Stomach (tissue), 9 donors: ENCODE results near the gene MYBL2. TPM values are rescaled to one million over a fixed set of nuclear protein-coding genes. Genes with fewer than 3 reads are reported as not detected.

Experiments used
- DNase-seq, 2 donors: peaks; one replicate each; pipeline versions ENCODE4 v3.0.0 to v3.0.0-alpha.2; 2013 to 2019
- H3K27ac ChIP-seq, 5 donors: fragments of 200-600 bp in 4 of 5; sonication (generic) in 4 of 5; one replicate each; pipeline ENCODE4 v1.5.1; 2013 to 2019; ENCODE audit warnings: mild to moderate bottlenecking in 1 of 5, moderate library complexity in 1 of 5
- H3K27me3 ChIP-seq, 3 donors: fragments of 200-600 bp; sonication (generic); one replicate each; pipeline ENCODE4 v1.5.1; 2017 to 2019; ENCODE audit warnings: mixed run types in 1 of 3
- H3K36me3 ChIP-seq, 4 donors: fragments of 200-600 bp; sonication (generic); 1 replicate in 3 of 4; 2 replicates in 1 of 4; pipeline ENCODE4 v1.5.1; 2016 to 2019
- H3K4me1 ChIP-seq, 4 donors: fragments of 200-600 bp; sonication (generic); one replicate each; pipeline ENCODE4 v1.5.1; 2016 to 2019
- H3K4me3 ChIP-seq, 4 donors: fragments of 200-600 bp; sonication (generic) in 3 of 4; one replicate each; pipeline ENCODE4 v1.5.1; 2016 to 2019; ENCODE audit warnings: mild to moderate bottlenecking in 1 of 4
- H3K9me3 ChIP-seq, 4 donors: fragments of 200-600 bp; sonication (generic); one replicate each; pipeline ENCODE4 v1.5.1; 2016 to 2019
- EP300 ChIP-seq: sonication (generic); formaldehyde crosslinking; IDR thresholded peaks from one replicate; pipeline ENCODE4 v1.6.1; 2017; ENCODE audit warnings: antibody characterized with exemption
- POLR2A ChIP-seq, 4 donors: fragments of 450-650 bp; IDR thresholded peaks; one replicate each; pipeline ENCODE4 v1.6.1; 2016; ENCODE audit warnings: antibody characterized with exemption in 4 of 4, control low read depth in 2 of 4, mild to moderate bottlenecking in 1 of 4, moderate library complexity in 1 of 4
- POLR2AphosphoS5 ChIP-seq, 3 donors: sonication (generic); formaldehyde crosslinking; IDR thresholded peaks; one replicate each; pipeline ENCODE4 v1.6.1; 2016; ENCODE audit warnings: antibody characterized with exemption in 3 of 3
- WGBS, 5 donors: extraction: QIAGEN DNeasy Blood & Tissue Kit in 3 of 5; methylation state at CpG; one replicate each; pipeline versions ENCODE4 v1.1.5 to v1.1.7; 2013 to 2018; 5-methylcytosine and 5-hydroxymethylcytosine counted together
- intact Hi-C: fragments of 100-400 bp; cut with DNase I; formaldehyde crosslinking; loops from one replicate; pipeline ENCODE4 v1.15.1; 2023; ENCODE audit warnings: low total_unique reads
- polyA plus RNA-seq, 3 donors: library from polyadenylated mRNA; stranded (reverse); fragments of 200-250 nt; gene quantifications; one replicate each; pipeline ENCODE4 v1.2.3, GENCODE V29; 2013
- total RNA-seq, 5 donors: library from RNA; depleted of rRNA; stranded (reverse); fragments of >200 nt; gene quantifications; one replicate each; pipeline versions ENCODE4 v1.1.0 to v1.2.3, GENCODE V29; 2014 to 2016
- TF ChIP-seq, protein P1 (sequence below), 7 experiments: fragments of 450-650 bp in 4 of 7; fragments of 200-600 bp in 3 of 7; sonication (generic) in 3 of 7; IDR thresholded peaks; one replicate each; pipeline ENCODE4 v1.5.1; 2016 to 2019; ENCODE audit warnings: antibody characterized with exemption in 7 of 7, control low read depth in 2 of 7, mild to moderate bottlenecking in 1 of 7
- donor health status: healthy with polysubstance abuse.
- donor health status: Bipolar disorder and iron deficiency.
- donor health status: healthy.

MYBL2 gene
- total and polyA plus RNA-seq, 8 donors: 4.1 to 25.1 (median 6.1) TPM

DNA sequence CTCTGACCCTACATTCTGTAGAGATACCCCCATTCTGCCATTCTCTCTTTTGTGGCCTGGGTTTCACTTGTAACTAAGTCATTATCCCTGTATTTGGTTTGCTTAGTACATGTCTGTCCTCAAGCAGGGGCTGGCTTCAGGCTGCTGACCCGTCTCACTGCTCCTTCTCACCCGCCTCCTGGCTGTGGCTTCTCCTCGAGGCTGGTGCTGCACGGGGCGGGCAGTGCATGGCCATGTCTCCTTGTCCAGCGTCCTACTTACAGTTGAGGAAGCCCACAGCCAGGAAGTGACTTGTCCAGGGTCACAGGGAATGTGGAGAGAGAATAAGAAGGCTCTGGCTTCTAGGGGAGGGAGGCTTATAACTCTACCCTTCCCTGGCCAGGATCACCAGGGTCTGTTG is 48.6 kb downstream of the MYBL2 start:
- Histone ChIP-seq H3K27me3 (no peaks in the 10 kb centered on the region), H3K9me3 (no peaks in the 10 kb centered on the region), H3K36me3 (no peaks in the 10 kb centered on the region), H3K27ac (no peak overlapping the region), H3K4me1 (no peaks in the 10 kb centered on the region), H3K4me3 (no peak overlapping the region)
- intact Hi-C loops: no loop called here
- TF ChIP-seq, protein P1, sequence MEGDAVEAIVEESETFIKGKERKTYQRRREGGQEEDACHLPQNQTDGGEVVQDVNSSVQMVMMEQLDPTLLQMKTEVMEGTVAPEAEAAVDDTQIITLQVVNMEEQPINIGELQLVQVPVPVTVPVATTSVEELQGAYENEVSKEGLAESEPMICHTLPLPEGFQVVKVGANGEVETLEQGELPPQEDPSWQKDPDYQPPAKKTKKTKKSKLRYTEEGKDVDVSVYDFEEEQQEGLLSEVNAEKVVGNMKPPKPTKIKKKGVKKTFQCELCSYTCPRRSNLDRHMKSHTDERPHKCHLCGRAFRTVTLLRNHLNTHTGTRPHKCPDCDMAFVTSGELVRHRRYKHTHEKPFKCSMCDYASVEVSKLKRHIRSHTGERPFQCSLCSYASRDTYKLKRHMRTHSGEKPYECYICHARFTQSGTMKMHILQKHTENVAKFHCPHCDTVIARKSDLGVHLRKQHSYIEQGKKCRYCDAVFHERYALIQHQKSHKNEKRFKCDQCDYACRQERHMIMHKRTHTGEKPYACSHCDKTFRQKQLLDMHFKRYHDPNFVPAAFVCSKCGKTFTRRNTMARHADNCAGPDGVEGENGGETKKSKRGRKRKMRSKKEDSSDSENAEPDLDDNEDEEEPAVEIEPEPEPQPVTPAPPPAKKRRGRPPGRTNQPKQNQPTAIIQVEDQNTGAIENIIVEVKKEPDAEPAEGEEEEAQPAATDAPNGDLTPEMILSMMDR (IDR thresholded peaks at IDR 0.05): no peak
- no peak for TF ChIP-seq POLR2AphosphoS5 (IDR thresholded peaks at IDR 0.05)
- TF ChIP-seq EP300: no peak
- no peak for TF ChIP-seq POLR2A (IDR thresholded peaks at IDR 0.05)
- WGBS, 5 donors: 90 to 95% (median 93%) methylated on average over 6 of the region's 6 CpGs
- DNase-seq: no peak

DNA sequence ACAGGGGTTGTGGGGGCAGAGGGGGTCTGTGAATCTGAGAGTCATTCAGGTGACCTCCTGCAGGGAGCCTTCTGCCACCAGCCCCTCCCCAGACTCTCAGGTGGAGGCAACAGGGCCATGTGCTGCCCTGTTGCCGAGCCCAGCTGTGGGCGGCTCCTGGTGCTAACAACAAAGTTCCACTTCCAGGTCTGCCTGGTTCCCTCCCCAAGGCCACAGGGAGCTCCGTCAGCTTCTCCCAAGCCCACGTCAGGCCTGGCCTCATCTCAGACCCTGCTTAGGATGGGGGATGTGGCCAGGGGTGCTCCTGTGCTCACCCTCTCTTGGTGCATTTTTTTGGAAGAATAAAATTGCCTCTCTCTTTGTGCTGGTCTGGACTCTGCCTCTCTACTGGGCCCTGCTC is 49.2 kb downstream of the MYBL2 start:
- TF ChIP-seq EP300 (no peak), POLR2A (IDR thresholded peaks at IDR 0.05) (no peak), POLR2AphosphoS5 (IDR thresholded peaks at IDR 0.05) (no peak)
- TF ChIP-seq, protein P1 (IDR thresholded peaks at IDR 0.05): no peak
- 93 to 100% (median 97%) methylated on average over 2 to 4 of the region's 4 CpGs for WGBS, 5 donors
- no peak overlapping the region for H3K27ac ChIP-seq
- H3K4me1 ChIP-seq: no peaks in the 10 kb centered on the region
- DNase-seq: no peak
- peaks cover 0 to 3% (median 0%) of the 10 kb centered on the region in 3 donors for H3K27me3 ChIP-seq
- no peak overlapping the region for H3K4me3 ChIP-seq
- H3K9me3 ChIP-seq: no peaks in the 10 kb centered on the region
- no peaks in the 10 kb centered on the region for H3K36me3 ChIP-seq
- intact Hi-C loops: no loop called here

DNA sequence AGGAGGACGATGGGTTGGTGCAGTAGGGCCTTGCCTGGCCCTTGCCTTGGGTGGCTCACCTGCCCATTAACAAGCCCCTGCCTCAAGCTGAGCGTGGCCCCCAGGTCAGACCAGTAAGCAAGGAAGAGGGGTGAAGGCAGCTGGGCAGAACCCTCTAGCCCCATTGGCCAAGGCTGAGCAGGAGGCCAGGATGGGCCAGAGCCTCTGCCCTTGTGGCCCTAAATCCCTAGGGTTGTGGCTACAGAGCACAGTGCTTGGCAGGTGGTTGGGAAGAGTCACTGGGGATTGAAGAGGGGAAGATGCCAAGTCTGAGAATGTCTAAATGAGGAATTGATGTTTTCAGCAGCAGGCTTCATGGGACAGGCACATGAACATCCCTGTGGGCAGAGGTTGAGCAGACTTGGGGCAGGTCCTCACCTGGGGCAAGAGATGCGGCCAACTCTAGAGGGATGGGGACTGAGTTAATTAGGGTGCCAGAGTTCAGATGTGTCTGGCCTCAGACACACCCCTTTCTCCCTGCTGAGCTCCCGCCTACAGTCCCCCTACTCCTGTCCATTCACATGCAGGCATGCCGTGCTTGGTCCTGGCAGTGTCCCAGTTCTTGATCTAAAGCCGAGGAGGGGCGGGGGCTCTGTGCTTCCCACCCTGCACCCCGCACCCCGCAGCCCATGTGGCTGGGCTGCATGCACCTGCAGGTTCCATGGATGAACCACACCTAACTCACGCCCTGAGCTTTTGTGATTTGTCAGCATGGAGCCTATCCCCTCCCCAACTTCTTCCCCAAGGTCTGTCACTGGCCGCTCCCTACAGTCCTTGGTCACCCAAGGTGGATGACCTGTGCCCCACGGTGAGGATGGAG is 50.1 kb downstream of the MYBL2 start:
- 88 to 94% (median 91%) methylated on average over 12 of the region's 12 CpGs for WGBS, 5 donors
- Histone ChIP-seq H3K9me3 (no peaks in the 10 kb centered on the region), H3K4me3 (no peak overlapping the region), H3K27me3 (peaks cover 0 to 11% (median 0%) of the 10 kb centered on the region in 3 donors), H3K4me1 (no peaks in the 10 kb centered on the region), H3K36me3 (no peaks in the 10 kb centered on the region), H3K27ac (no peak overlapping the region)
- intact Hi-C loops: no loop called here
- DNase-seq: no peak
- TF ChIP-seq EP300: no peak
- TF ChIP-seq, protein P1 (IDR thresholded peaks at IDR 0.05): no peak

DNA sequence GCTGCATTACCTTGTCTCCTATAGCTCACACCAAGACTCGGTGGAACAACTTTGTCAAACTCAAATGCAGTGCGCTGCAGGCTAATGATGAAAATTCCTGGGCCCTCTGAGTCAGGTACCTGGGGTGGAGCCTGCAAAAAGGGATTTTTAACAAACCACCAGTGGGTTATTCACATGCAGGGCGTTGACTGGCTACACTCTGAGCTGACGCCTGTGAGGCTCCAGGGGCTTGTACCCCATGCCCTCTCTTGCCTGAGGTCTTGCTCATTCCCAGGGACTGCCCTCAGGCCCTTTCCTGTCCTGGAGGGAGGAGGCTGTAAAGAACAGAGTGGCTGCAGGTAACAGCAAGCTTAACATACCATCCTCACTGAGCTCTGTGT is 50.7 kb downstream of the MYBL2 start:
- Histone ChIP-seq H3K36me3 (no peaks in the 10 kb centered on the region), H3K27me3 (peaks cover 0 to 14% (median 0%) of the 10 kb centered on the region in 3 donors), H3K4me3 (no peak overlapping the region), H3K27ac (no peak overlapping the region), H3K4me1 (no peaks in the 10 kb centered on the region), H3K9me3 (no peaks in the 10 kb centered on the region)
- DNase-seq: no peak
- 92 to 97% (median 93%) methylated on average over 4 of the region's 4 CpGs for WGBS, 5 donors
- TF ChIP-seq POLR2A (IDR thresholded peaks at IDR 0.05) (no peak), POLR2AphosphoS5 (IDR thresholded peaks at IDR 0.05) (no peak), EP300 (no peak)
- TF ChIP-seq, protein P1 (IDR thresholded peaks at IDR 0.05): no peak
- intact Hi-C loops: no loop called here
